Lower leg skin (tissue), 3 donors: ENCODE results near the gene ACOT4.

Experiments
- CTCF ChIP-seq, 3 donors: fragments of 450-650 bp; IDR thresholded peaks; one replicate each; pipeline ENCODE4 v1.5.1; 2016; ENCODE audit warnings: antibody characterized with exemption in 3 of 3, mild to moderate bottlenecking in 3 of 3, moderate library complexity in 2 of 3
- POLR2A ChIP-seq, 2 donors: fragments of 450-650 bp; IDR thresholded peaks; one replicate each; pipeline ENCODE4 v1.6.1; 2016 to 2017; ENCODE audit warnings: antibody characterized with exemption in 2 of 2, mild to moderate bottlenecking in 1 of 2, moderate library complexity in 1 of 2

DNA sequence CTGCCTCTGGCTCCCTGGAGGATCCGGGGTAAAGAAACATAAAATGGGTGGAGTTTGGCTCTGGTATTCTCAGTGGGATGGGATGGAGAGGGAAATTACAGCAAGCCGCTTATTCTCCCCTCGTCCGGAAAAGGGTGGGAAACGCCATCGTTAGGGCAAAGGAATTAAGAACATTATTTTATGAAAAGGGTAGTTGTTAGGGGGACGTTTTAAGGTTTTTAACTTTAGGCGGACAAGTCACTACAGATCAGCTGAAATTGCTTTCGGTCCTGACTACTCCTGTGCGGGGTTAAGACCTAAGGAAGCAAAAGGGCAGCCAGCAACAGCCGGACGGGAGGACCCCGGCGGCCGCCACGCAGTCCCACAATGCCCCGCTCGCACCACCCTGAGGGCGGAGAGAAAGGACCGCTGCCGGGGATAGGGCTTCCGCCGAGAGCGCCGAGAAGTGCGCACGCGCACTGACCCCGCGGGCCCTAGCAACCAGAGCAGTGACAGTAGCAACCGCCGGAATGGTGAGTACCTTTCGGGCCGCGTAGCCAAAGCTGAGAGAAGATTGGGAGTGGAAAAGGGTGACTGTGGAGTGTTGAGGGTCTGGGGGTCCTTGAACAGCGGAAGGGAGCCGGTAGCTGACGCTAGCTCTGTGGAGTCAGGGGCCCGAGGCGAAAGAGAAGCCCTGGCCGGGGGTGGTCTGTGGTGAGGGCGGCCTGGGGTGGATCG, 53.0 kb downstream of the ACOT4 start, which contains the start of gene DNAL1:
- TF ChIP-seq CTCF (IDR thresholded peaks at IDR 0.05) = peak in 1 of 3 donors; percentile 18
- no peak for TF ChIP-seq POLR2A (IDR thresholded peaks at IDR 0.05)
